Activated CD4-positive, alpha-beta memory T cell treated with anti-CD3 and anti-CD28 coated beads, Interleukin-2, amount 10 ng/mL, durations not matched to agents 7 days and 5 days (primary cell): ENCODE results near the gene C1orf74. TPM values are rescaled to one million over a fixed set of nuclear protein-coding genes. Genes with fewer than 3 reads are reported as not detected.
A peak's percentile ranks its signal among the peaks of the same experiment; 100 is the strongest.

Experiments
- CTCF ChIA-PET: fragments of 350-600 bp; sonication (Branson Sonifier 250); formaldehyde crosslinking; loops from one replicate; lab custom pipeline; 2021; ENCODE audit warnings: antibody characterized with exemption, inconsistent platforms; lab: Charles Lee
- POLR2A ChIA-PET: fragments of 350-600 bp; sonication (Branson Sonifier 250); formaldehyde crosslinking; loops from one replicate; lab custom pipeline; 2021; ENCODE audit warnings: antibody characterized with exemption; lab: Charles Lee
- DNase-seq: peaks from one replicate; pipeline ENCODE4 v3.0.0-alpha.2; 2020
- H3K27ac Mint-ChIP-seq: one replicate; pipeline ENCODE4 v1.8.0; 2021; ENCODE audit warnings: mild to moderate bottlenecking, mixed read lengths
- H3K27me3 Mint-ChIP-seq: one replicate; pipeline ENCODE4 v1.8.0; 2021; ENCODE audit warnings: mixed read lengths
- H3K36me3 Mint-ChIP-seq: one replicate; pipeline ENCODE4 v1.8.0; 2021; ENCODE audit warnings: low read depth, mixed read lengths
- H3K4me1 Mint-ChIP-seq: one replicate; pipeline ENCODE4 v1.8.0; 2021; ENCODE audit warnings: mixed read lengths
- H3K4me3 Mint-ChIP-seq: one replicate; pipeline ENCODE4 v1.8.0; 2021; ENCODE audit warnings: mild to moderate bottlenecking, mixed read lengths
- H3K9me3 Mint-ChIP-seq: one replicate; pipeline ENCODE4 v1.8.0; 2021; ENCODE audit warnings: mixed read lengths
- total RNA-seq, 2 experiments: library from RNA; stranded (reverse); gene quantifications; one replicate each; pipeline ENCODE4 v1.2.3, GENCODE V29; 2021

C1orf74 gene
- total RNA-seq, 2 experiments from 2014 or later, result 2.1 to 2.2 TPM

GRCh38 chr1:209783386-209783785, 973 bp downstream of the C1orf74 start:
- H3K36me3 Mint-ChIP-seq, result peaks cover 62% of the 10 kb centered on the region
- H3K27ac Mint-ChIP-seq, result peak overlapping the region; percentile 91
- no peaks in the 10 kb centered on the region for H3K27me3 Mint-ChIP-seq
- no peak for DNase-seq
- H3K4me1 Mint-ChIP-seq, result peaks cover 51% of the 10 kb centered on the region
- CTCF ChIA-PET, result interaction anchor here (1.0 to 2.6 kb wide), 4 partner anchors 9 to 44 kb away, joined by 4 to 25 read pairs (median 13); partner anchors contain the start of gene UTP25
- POLR2A ChIA-PET, result interaction anchor here (1.1 to 15.4 kb wide), 9 partner anchors 9 to 45 kb away, joined by 3 to 218 read pairs (median 8); partner anchors contain the start of genes TRAF3IP3 and UTP25
- peak overlapping the region; percentile 90 for H3K4me3 Mint-ChIP-seq
- H3K9me3 Mint-ChIP-seq, result no peaks in the 10 kb centered on the region

GRCh38 chr1:209780268-209780667, 4.1 kb downstream of the C1orf74 start:
- Mint-ChIP-seq H3K9me3 (no peaks in the 10 kb centered on the region), H3K4me3 (no peak overlapping the region), H3K27ac (peak overlapping the region; percentile 53), H3K27me3 (no peaks in the 10 kb centered on the region), H3K4me1 (peaks cover 53% of the 10 kb centered on the region), H3K36me3 (peaks cover 71% of the 10 kb centered on the region)
- no peak for DNase-seq
- CTCF ChIA-PET, result no interaction called here
- POLR2A ChIA-PET, result interaction anchor here (1.3 to 20.7 kb wide), 3 partner anchors 13 to 594 kb away, joined by 3 to 799 read pairs (median 218); partner anchors contain the start of gene TRAF3IP3

- DNase-seq, result no peak
- CTCF ChIA-PET, result interaction anchor here (2.1 kb wide), 1 partner anchor 10 kb away, joined by 13 read pairs; no protein-coding TSS in a partner anchor
- Mint-ChIP-seq H3K36me3 (peaks cover 56% of the 10 kb centered on the region), H3K9me3 (no peaks in the 10 kb centered on the region), H3K27ac (no peak overlapping the region), H3K4me3 (no peak overlapping the region), H3K27me3 (no peaks in the 10 kb centered on the region), H3K4me1 (peaks cover 47% of the 10 kb centered on the region)
- POLR2A ChIA-PET, result interaction anchor here (15.4 to 20.7 kb wide), 2 partner anchors 11 to 23 kb away, joined by 218 to 799 read pairs; partner anchors contain the start of gene TRAF3IP3
Observed at GRCh38 chr1:209778102-209778501, 6.3 kb downstream of the C1orf74 start.

GRCh38 chr1:209777587-209777986, 6.8 kb downstream of the C1orf74 start:
- Mint-ChIP-seq H3K4me3 (no peak overlapping the region), H3K36me3 (peaks cover 52% of the 10 kb centered on the region), H3K27ac (peak overlapping the region; percentile 44), H3K27me3 (no peaks in the 10 kb centered on the region), H3K4me1 (peaks cover 43% of the 10 kb centered on the region), H3K9me3 (no peaks in the 10 kb centered on the region)
- no peak for DNase-seq
- POLR2A ChIA-PET, result interaction anchor here (15.4 to 20.7 kb wide), 2 partner anchors 10 to 23 kb away, joined by 218 to 799 read pairs; partner anchors contain the start of gene TRAF3IP3
- CTCF ChIA-PET, result interaction anchor here (0.8 to 2.1 kb wide), 2 partner anchors 9 to 167 kb away, joined by 3 to 13 read pairs; no protein-coding TSS in a partner anchor

GRCh38 chr1:209775678-209776077, 8.7 kb downstream of the C1orf74 start:
- H3K4me3 Mint-ChIP-seq, result no peak overlapping the region
- CTCF ChIA-PET, result interaction anchor here (1.2 kb wide), 1 partner anchor 27 kb away, joined by 4 read pairs; no protein-coding TSS in a partner anchor
- peak overlapping the region; percentile 6 for H3K27ac Mint-ChIP-seq
- peaks cover 39% of the 10 kb centered on the region for H3K4me1 Mint-ChIP-seq
- no peaks in the 10 kb centered on the region for H3K27me3 Mint-ChIP-seq
- DNase-seq, result no peak
- no peaks in the 10 kb centered on the region for H3K9me3 Mint-ChIP-seq
- POLR2A ChIA-PET, result interaction anchor here (0.9 to 20.7 kb wide), 6 partner anchors 8 to 123 kb away, joined by 3 to 799 read pairs (median 54); partner anchors contain the start of genes C1orf74, G0S2 and TRAF3IP3
- peaks cover 37% of the 10 kb centered on the region for H3K36me3 Mint-ChIP-seq

- ChIA-PET CTCF (interaction anchor here (1.1 to 3.1 kb wide), 2 partner anchors 9 to 26 kb away, joined by 4 to 9 read pairs; no protein-coding TSS in a partner anchor), POLR2A (interaction anchor here (0.9 to 20.7 kb wide), 6 partner anchors 7 to 122 kb away, joined by 3 to 799 read pairs (median 54); partner anchors contain the start of genes C1orf74, G0S2 and TRAF3IP3)
- H3K36me3 Mint-ChIP-seq, result peaks cover 27% of the 10 kb centered on the region
- H3K4me3 Mint-ChIP-seq, result no peak overlapping the region
- H3K27ac Mint-ChIP-seq, result peak overlapping the region; percentile 57
- no peaks in the 10 kb centered on the region for H3K27me3 Mint-ChIP-seq
- H3K4me1 Mint-ChIP-seq, result peaks cover 33% of the 10 kb centered on the region
- no peak for DNase-seq
- H3K9me3 Mint-ChIP-seq, result no peaks in the 10 kb centered on the region
Observed at GRCh38 chr1:209774592-209774991, 9.8 kb downstream of the C1orf74 start.

- peaks cover 33% of the 10 kb centered on the region for H3K4me1 Mint-ChIP-seq
- no peaks in the 10 kb centered on the region for H3K9me3 Mint-ChIP-seq
- H3K27ac Mint-ChIP-seq, result no peak overlapping the region
- peaks cover 2% of the 10 kb centered on the region for H3K36me3 Mint-ChIP-seq
- H3K27me3 Mint-ChIP-seq, result no peaks in the 10 kb centered on the region
- DNase-seq, result no peak
- ChIA-PET CTCF (interaction anchor here (1.0 to 3.1 kb wide), 3 partner anchors 17 to 51 kb away, joined by 4 to 9 read pairs (median 5); partner anchors contain the start of gene TRAF3IP3), POLR2A (interaction anchor here (0.6 to 20.7 kb wide), 5 partner anchors 9 to 86 kb away, joined by 3 to 799 read pairs (median 7); partner anchors contain the start of genes C1orf74 and TRAF3IP3)
- H3K4me3 Mint-ChIP-seq, result no peak overlapping the region
Observed at GRCh38 chr1:209772126-209772525, 12.2 kb downstream of the C1orf74 start.

GRCh38 chr1:209770636-209771415, 13.5 kb downstream of the C1orf74 start:
- peaks cover 40% of the 10 kb centered on the region for H3K4me1 Mint-ChIP-seq
- H3K4me3 Mint-ChIP-seq, result no peak overlapping the region
- ChIA-PET CTCF (interaction anchor here (1.2 to 5.8 kb wide), 5 partner anchors 13 to 201 kb away, joined by 3 to 115 read pairs (median 25); partner anchors contain the start of genes C1orf74 and TRAF3IP3), POLR2A (interaction anchor here (1.6 to 20.7 kb wide), 5 partner anchors 11 to 1488 kb away, joined by 4 to 799 read pairs (median 8); partner anchors contain the start of genes C1orf74 and TRAF3IP3)
- H3K27ac Mint-ChIP-seq, result no peak overlapping the region
- H3K9me3 Mint-ChIP-seq, result no peaks in the 10 kb centered on the region
- no peaks in the 10 kb centered on the region for H3K27me3 Mint-ChIP-seq
- H3K36me3 Mint-ChIP-seq, result no peaks in the 10 kb centered on the region
- DNase-seq, result no peak

- DNase-seq, result no peak
- POLR2A ChIA-PET, result interaction anchor here (0.8 to 20.7 kb wide), 12 partner anchors 11 to 1488 kb away, joined by 3 to 799 read pairs (median 6); partner anchors contain the start of genes C1orf74, G0S2, LAMB3 and TRAF3IP3
- H3K9me3 Mint-ChIP-seq, result no peaks in the 10 kb centered on the region
- peaks cover 6% of the 10 kb centered on the region for H3K36me3 Mint-ChIP-seq
- CTCF ChIA-PET, result interaction anchor here (0.8 to 5.8 kb wide), 10 partner anchors 8 to 204 kb away, joined by 3 to 115 read pairs (median 10); partner anchors contain the start of genes C1orf74 and TRAF3IP3
- no peak overlapping the region for H3K27ac Mint-ChIP-seq
- peaks cover 41% of the 10 kb centered on the region for H3K4me1 Mint-ChIP-seq
- H3K4me3 Mint-ChIP-seq, result no peak overlapping the region
- no peaks in the 10 kb centered on the region for H3K27me3 Mint-ChIP-seq
Observed at GRCh38 chr1:209769971-209770370, 14.4 kb downstream of the C1orf74 start.

GRCh38 chr1:209769171-209769904, 15.0 kb downstream of the C1orf74 start:
- Mint-ChIP-seq H3K4me3 (no peak overlapping the region), H3K9me3 (no peaks in the 10 kb centered on the region), H3K4me1 (peaks cover 37% of the 10 kb centered on the region), H3K36me3 (peaks cover 9% of the 10 kb centered on the region), H3K27me3 (no peaks in the 10 kb centered on the region), H3K27ac (no peak overlapping the region)
- POLR2A ChIA-PET, result interaction anchor here (0.8 to 20.7 kb wide), 14 partner anchors 12 to 1489 kb away, joined by 3 to 799 read pairs (median 6); partner anchors contain the start of genes C1orf74, G0S2, LAMB3 and TRAF3IP3
- CTCF ChIA-PET, result interaction anchor here (0.8 to 5.8 kb wide), 12 partner anchors 9 to 204 kb away, joined by 3 to 115 read pairs (median 6); partner anchors contain the start of genes C1orf74 and TRAF3IP3
- peak; percentile 87 for DNase-seq

- peaks cover 19% of the 10 kb centered on the region for H3K36me3 Mint-ChIP-seq
- POLR2A ChIA-PET, result interaction anchor here (0.6 to 20.7 kb wide), 13 partner anchors 13 to 606 kb away, joined by 3 to 799 read pairs (median 5); partner anchors contain the start of genes C1orf74, G0S2, TRAF3IP3 and UTP25
- no peak overlapping the region for H3K27ac Mint-ChIP-seq
- peak; percentile 94 for DNase-seq
- H3K4me3 Mint-ChIP-seq, result no peak overlapping the region
- H3K4me1 Mint-ChIP-seq, result peaks cover 41% of the 10 kb centered on the region
- no peaks in the 10 kb centered on the region for H3K27me3 Mint-ChIP-seq
- CTCF ChIA-PET, result interaction anchor here (1.1 to 5.8 kb wide), 13 partner anchors 10 to 202 kb away, joined by 3 to 115 read pairs (median 7); partner anchors contain the start of genes C1orf74 and TRAF3IP3
- no peaks in the 10 kb centered on the region for H3K9me3 Mint-ChIP-seq
Observed at GRCh38 chr1:209768354-209768774, 16.0 kb downstream of the C1orf74 start.
